Urinary bladder (tissue), 4 donors: Measurements from ENCODE around the gene LFNG. TPM values are rescaled to one million over a fixed set of nuclear protein-coding genes. Genes with fewer than 3 reads are reported as not detected.

ENCODE experiments used
- DNase-seq: peaks from one replicate; pipeline ENCODE4 v3.0.0-alpha.2; 2015; ENCODE audit errors: extremely low spot score
- H3K27ac ChIP-seq: one replicate; pipeline ENCODE4 v1.5.1; 2013; ENCODE audit warnings: low read depth, mild to moderate bottlenecking, moderate library complexity
- H3K36me3 ChIP-seq: one replicate; pipeline ENCODE4 v1.6.1; 2013; ENCODE audit warnings: mild to moderate bottlenecking, moderate library complexity; ENCODE audit not compliant: insufficient read depth
- H3K4me1 ChIP-seq: one replicate; pipeline ENCODE4 v1.6.1; 2013; ENCODE audit warnings: mild to moderate bottlenecking, moderate library complexity; ENCODE audit not compliant: insufficient read depth
- H3K4me3 ChIP-seq: one replicate; pipeline ENCODE4 v1.5.1; 2013; ENCODE audit warnings: low read depth, low read length
- WGBS: extraction: QIAGEN DNeasy Blood & Tissue Kit; methylation state at CpG from one replicate; pipeline ENCODE4 v1.1.7; 2013; 5-methylcytosine and 5-hydroxymethylcytosine counted together
- polyA plus RNA-seq: library from polyadenylated mRNA; stranded (reverse); fragments of 200-250 nt; gene quantifications from one replicate; pipeline ENCODE4 v1.2.3, GENCODE V29; 2013
- total RNA-seq: library from RNA; depleted of rRNA; stranded (reverse); fragments of >200 nt; gene quantifications from one replicate; pipeline ENCODE4 v1.2.3, GENCODE V29; 2014
- donor health status: healthy with polysubstance abuse.
- donor health status: healthy.

The LFNG gene
- total and polyA plus RNA-seq, 2 donors, result 10.7 to 16.8 TPM

DNA sequence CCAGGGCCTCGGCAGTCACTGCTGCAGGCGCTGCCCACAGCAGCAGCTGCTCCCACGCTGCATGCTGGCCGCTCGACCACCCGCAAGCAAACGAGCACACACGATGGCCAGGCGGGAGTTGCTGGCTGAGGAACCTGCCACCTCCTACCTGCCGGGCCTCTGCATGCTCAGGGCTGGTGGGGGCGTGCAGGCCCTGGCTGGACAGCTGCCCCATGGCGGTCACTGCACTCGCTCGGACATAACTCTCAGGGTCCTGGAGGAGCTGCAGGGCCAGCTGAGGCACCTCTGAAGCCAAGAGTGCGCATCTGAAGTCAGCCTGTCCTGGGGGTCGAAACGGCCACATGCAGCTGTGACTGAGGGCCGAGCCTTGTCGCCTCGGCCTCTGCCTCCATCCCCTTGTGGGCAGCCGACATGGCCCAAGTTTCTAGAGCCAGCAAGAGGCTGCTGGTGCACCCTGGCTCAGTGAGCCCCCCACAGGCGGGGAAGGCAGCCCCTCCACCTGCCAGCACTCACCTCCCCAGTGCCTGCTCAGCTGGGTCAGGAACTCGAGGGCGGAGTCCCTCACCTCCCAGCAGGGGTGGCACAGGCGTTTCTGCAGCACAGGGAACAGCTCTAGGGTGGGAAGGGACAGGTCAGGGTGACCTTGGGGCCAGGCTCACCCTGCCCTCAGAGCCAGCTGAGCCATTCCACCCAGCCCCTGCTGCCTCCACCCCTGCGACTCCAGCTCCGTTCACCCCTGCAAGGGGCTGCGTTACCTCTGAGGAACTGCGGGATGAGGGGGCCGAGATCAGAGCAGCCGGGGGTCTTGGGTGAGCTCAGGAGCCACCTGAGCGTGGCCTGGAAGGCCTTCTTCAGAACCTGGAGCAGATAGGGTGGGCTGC is 19.7 kb downstream of the LFNG start:
- no peaks in the 10 kb centered on the region for H3K4me1 ChIP-seq
- peaks cover 7% of the 10 kb centered on the region for H3K36me3 ChIP-seq
- DNase-seq, result no peak
- 91% methylated on average over 32 of the region's 32 CpGs for WGBS
- no peak overlapping the region for H3K27ac ChIP-seq
- no peak overlapping the region for H3K4me3 ChIP-seq

DNA sequence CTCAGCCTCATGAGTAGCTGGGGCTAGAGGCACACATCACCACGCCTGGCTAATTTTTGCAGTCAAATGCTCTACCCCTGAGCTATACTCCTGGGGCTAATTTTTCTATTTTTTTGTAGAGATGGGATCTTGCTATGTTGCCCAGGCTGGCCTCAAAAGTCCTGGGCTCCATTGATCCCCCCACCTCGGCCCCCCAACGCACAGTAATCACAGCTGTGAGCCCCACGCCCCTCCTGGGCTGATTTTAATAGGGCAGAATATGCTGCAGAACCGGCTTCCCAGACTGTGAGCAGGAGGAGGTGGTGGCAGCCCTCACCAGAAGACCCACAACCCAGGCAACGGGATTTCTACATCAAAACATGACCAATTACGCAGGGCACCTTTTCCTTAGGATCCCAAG is 20.6 kb downstream of the LFNG start:
- no peak for DNase-seq
- WGBS, result 90% methylated on average over 7 of the region's 7 CpGs
- Histone ChIP-seq H3K36me3 (peaks cover 7% of the 10 kb centered on the region), H3K27ac (no peak overlapping the region), H3K4me1 (no peaks in the 10 kb centered on the region), H3K4me3 (no peak overlapping the region)

DNA sequence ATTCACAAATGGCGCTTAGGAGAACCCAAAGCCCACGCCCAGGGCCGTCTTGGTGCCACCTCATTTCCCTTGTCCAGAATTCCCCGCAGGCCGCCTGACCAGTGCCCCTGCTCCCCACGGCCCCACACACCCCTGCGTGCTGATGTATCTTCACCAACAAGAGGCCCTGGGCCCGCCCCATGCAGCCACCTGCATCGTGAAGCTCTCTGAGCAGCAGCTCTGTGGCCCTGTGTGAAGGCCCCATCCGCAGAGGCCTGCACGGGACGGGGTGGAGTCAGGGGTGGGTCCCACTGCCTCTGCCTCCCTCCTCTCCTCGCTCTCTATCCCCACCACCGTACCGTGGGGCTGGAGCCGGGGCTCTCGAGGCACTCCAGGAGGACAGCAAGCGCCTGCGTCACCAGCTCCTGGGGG is 21.1 kb downstream of the LFNG start:
- Histone ChIP-seq H3K27ac (no peak overlapping the region), H3K36me3 (peaks cover 7% of the 10 kb centered on the region), H3K4me3 (no peak overlapping the region), H3K4me1 (no peaks in the 10 kb centered on the region)
- 91% methylated on average over 19 of the region's 19 CpGs for WGBS
- no peak for DNase-seq

DNA sequence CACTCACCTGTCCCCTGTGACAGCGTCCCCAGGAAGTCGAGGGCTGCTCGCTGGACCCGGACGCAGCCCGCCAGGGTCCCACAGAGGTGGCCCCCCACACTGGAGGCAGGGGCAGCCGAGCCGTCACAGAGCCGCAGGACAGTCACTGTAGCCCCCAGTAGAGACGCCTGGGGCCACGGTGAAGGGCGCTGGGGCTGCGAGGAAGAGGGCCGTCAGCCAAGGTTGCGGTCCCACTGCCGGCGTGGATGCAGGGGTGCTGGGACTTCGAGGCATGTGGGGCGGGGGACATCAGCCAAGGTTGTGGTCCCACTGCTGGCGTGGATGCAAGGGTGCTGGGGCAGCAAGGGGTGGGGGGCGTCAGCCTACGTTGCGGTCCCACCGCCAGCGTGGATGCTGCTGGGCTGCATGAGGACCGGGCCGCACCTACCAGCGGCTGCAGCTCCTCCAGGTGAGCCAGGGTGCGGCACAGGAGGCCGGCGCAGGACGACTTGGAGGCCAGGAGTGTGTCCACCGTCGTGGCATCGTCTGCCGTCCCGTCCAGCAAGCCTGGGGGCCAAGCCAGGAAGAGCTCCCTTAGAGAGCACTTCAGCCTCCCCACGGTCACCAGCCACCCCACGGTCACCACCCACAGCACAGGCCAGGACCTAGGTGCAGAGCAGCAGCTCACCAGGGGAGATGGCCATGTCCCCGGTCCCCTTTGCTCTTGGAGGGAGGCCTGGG is 21.9 kb downstream of the LFNG start:
- Histone ChIP-seq H3K36me3 (peaks cover 7% of the 10 kb centered on the region), H3K4me3 (no peak overlapping the region), H3K27ac (no peak overlapping the region), H3K4me1 (no peaks in the 10 kb centered on the region)
- DNase-seq, result no peak
- WGBS, result 92% methylated on average over 40 of the region's 40 CpGs

DNA sequence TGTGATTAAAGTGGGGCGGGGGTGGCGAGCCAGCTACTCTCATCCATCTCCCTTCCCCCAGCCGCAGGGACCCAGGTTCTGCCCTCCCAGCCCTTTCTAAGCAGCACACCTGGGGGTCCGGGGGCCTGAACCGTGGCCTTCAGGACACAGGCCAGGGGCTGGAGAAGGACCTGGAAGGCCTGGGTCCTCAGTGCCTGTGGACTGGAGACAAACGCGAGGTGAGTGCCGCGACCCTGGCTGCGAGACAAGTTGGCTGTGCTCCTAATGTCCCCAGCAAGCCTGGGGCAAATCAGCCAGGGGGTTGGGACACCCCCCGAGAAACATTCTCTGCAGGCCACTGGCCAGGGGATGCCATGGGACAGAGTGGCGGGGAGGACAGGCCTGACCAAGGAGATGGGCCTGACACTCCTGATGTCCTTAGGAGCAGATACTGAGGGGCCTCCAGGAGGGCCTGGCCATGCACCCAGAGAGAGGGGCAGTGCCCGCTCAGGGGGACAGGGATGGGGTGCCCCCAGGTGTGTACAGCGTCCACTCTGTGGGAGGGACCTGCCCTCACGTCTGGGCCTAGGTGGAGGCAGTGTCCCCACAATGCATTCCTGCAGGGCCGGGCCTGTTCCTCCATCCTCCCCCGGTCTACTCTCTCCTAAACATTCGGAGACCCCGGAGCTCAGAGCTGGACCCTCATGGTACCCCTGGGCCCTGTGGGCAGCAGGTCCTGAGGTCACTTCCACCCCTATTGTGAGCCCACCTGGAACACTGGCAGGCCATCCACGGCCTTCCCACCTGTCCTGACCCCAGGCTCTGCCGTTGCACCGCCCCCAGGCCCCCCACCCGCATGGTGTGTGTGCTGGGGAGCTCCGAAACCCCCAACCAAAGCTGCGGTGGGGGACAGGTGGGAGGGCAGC is 22.7 kb downstream of the LFNG start:
- 89% methylated on average over 25 of the region's 25 CpGs for WGBS
- Histone ChIP-seq H3K4me1 (no peaks in the 10 kb centered on the region), H3K36me3 (peaks cover 7% of the 10 kb centered on the region), H3K4me3 (no peak overlapping the region), H3K27ac (no peak overlapping the region)
- DNase-seq, result no peak

DNA sequence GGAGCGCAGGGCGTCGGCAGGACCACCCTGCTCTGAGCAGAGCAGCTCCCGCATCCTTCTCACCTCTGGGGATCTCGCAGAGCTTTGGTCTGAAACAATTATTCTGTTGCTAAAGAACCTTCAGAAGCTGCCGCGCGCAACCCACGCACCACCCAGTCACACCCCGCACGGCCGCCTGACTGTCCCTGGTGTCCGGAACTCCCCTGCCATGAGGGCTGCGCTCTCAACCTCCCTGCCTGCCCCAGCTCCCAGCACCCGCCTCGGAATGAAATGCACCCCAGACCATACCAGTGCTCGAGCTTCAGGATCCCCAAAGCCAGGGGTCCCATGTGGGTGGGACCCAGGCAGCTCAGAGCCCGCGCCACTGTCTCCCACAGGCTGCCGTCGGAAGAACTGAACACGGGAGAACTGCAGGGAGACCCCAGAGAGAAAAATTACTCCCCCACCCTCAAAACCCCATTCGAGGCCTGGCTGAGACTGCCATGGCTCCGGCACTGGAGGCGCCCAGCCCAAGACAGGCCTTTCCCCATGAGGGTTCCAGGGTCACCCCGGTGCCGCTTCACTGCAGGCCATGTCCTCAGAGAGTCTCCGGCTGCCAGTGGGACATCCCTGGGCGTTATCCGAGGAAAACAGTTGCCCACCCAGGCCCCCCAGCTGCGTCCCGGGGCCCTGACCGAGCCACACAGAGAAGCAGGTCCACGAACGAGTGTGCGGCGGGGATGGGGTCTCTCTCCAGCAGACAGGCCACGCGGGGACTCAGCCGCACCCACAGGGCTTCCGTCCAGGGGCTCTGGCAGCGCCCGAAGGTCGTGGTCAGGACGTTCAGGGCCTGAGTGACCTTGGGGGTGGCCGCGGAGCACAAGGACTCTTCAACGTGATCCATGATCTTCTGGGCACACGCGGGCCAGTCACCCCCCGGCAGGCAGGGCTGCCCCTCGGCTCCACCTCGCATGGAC is 23.6 kb downstream of the LFNG start:
- Histone ChIP-seq H3K4me3 (no peak overlapping the region), H3K27ac (no peak overlapping the region), H3K4me1 (no peaks in the 10 kb centered on the region), H3K36me3 (peaks cover 7% of the 10 kb centered on the region)
- no peak for DNase-seq
- 93% methylated on average over 53 of the region's 53 CpGs for WGBS

DNA sequence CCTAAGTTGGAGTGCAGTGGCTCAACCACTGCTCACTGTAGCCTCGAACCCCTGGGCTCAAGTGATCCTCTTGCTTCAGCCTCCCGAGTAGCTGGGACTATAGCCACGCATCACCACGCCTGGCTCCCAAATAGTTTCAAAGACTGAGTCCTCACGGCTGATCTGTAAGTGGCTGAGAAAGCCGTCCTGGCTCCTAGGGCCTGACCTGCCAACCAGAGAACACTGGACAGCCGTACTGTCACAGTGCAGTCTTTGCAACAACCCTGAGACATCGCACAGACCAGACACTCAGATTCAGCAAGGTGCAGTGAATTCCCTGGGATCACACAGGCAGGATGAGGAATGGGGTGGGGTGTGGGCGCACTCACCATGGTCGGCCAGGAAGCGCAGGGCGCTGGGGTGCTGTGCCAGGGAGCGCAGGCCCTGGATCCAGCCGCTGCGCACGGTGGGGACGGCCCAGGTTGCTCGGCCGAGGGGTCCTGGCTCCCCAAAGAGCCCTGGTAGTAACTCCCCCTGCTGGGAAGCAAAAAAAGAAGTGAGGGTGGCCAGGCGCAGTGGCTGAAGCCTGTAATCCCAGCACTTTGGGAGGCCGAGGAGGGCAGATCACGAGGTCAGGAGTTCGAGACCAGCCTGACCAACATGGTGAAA is 25.1 kb downstream of the LFNG start:
- no peaks in the 10 kb centered on the region for H3K4me1 ChIP-seq
- no peak overlapping the region for H3K27ac ChIP-seq
- WGBS, result 93% methylated on average over 23 of the region's 23 CpGs
- peaks cover 7% of the 10 kb centered on the region for H3K36me3 ChIP-seq
- DNase-seq, result no peak
- H3K4me3 ChIP-seq, result no peak overlapping the region

DNA sequence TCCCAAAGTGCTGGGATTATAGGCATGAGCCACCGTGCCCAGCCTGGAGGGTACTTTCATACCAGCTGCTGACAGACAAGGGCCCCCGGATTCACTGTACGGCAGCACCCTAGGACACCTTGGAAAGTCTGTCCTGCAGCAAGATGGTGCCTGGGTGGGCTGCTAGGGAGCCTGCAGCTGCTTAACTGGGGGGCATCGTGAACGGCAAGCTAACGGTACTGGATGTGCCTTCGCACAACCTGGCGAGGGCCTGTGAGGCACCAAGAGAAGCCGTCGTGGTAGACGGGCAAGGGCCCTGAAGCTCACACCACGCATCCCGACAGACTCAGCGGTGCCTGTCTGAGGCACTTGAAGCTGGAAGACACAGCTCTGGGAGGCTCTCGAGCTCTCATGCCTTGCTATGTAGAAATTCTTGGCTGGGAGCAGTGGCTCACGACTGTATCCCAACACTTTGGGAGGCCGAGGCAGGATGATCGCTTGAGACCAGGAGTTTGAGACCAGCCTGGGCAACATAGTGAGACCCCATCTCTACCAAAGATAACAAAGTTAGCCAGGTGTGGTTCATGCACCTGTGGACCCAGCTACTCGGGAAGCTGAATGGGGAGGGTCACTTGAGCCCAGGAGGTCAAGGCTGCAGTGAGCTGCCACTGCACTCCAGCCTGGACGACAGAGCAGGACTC is 26.3 kb downstream of the LFNG start:
- Histone ChIP-seq H3K36me3 (peaks cover 7% of the 10 kb centered on the region), H3K4me3 (no peak overlapping the region), H3K27ac (no peak overlapping the region), H3K4me1 (no peaks in the 10 kb centered on the region)
- WGBS, result 93% methylated on average over 20 of the region's 20 CpGs
- no peak for DNase-seq

DNA sequence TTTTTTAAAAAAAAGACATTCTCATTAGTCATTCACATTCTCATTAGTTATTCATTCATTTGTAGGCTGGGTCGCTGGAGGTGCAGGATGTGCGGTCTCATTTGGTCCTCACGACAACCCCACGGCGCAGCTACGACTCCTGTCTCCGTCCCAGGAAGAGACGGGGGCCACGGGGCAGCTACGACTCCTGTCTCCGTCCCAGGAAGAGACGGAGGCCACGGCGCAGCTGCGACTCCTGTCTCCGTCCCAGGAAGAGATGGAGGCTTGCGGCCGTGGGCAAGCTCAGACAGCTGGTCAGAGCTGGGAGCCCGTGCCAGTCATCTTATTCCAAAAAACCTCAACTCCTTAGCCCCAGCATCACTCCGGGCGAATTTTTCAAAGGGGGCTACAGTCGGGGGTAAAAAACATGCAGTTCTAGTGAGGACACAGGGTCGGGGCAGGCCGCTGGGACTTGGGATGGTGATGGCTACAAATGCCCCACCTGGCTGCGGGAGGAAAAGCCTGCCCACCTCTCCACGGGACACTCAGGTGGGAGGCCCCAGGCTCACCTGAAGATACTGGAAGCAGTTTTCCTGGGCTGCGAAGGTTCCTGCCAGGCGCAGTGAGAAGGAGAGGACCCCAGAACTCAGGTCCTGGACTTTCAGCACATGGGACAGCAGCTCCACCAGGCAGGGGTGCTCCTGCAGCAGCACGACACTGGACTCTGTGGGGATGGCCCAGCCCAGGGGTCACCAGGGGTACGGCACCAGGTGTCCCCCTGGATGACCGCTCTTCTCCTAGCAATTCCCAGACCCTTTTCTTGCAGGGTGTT is 27.4 kb downstream of the LFNG start:
- Histone ChIP-seq H3K4me1 (no peaks in the 10 kb centered on the region), H3K27ac (no peak overlapping the region), H3K36me3 (peaks cover 7% of the 10 kb centered on the region), H3K4me3 (no peak overlapping the region)
- no peak for DNase-seq
- 92% methylated on average over 31 of the region's 31 CpGs for WGBS

DNA sequence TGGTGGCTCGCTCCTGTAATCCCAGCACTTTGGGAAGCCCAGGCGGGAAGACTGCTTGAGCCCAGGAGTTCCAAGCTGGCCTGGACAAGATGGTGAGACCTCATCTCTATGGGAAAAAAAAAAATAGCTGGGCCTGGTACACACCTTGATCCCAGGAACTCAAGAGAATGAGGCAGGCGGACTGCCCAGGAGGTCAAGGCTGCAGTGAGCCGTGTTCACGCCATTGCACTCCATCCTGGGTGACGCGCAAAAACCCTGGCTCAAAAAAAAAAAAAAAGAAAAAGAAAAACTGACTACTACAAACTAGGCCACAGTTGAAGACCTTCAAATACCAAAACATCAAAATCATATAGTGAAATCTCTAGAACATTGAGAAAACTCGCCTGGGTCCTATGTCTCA is 31.8 kb downstream of the LFNG start:
- H3K36me3 ChIP-seq, result no peaks in the 10 kb centered on the region
- no peak overlapping the region for H3K27ac ChIP-seq
- 96% methylated on average over 8 of the region's 8 CpGs for WGBS
- no peaks in the 10 kb centered on the region for H3K4me1 ChIP-seq
- H3K4me3 ChIP-seq, result no peak overlapping the region
- no peak for DNase-seq

DNA sequence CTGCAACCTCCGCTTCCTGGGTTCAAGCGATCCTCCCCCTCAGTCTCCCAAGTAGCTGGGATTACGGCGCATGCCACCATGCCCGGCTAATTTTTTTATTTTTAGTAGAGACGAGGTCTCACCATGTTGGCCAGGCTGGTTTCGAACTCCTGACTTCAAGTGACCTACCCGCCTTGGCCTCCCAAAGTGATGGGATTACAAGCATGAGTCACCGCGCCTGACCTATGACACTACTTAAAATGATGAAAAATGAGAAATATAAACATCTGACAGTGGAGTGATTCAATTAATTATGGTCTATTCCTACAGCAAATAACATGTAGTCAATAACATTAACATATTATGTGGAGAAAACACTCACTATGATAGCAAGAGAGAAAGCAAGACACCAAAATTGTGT is 33.5 kb downstream of the LFNG start:
- Histone ChIP-seq H3K4me1 (no peaks in the 10 kb centered on the region), H3K36me3 (no peaks in the 10 kb centered on the region), H3K4me3 (no peak overlapping the region), H3K27ac (no peak overlapping the region)
- no peak for DNase-seq
- 92% methylated on average over 10 of the region's 10 CpGs for WGBS
